Body of pancreas (tissue), 4 donors: ENCODE measurements around the gene APOH.

Source experiments
- POLR2A ChIP-seq, 3 donors: fragments of 450-650 bp; IDR thresholded peaks; one replicate each; pipeline ENCODE4 v1.6.1; 2016; ENCODE audit warnings: antibody characterized with exemption in 3 of 3, mild to moderate bottlenecking in 2 of 3
- TF ChIP-seq, protein P1 (sequence below), 7 experiments: fragments of 450-650 bp in 4 of 7; fragments of 200-600 bp in 3 of 7; sonication (generic) in 3 of 7; IDR thresholded peaks; one replicate each; pipeline ENCODE4 v1.5.1; 2016 to 2019; ENCODE audit warnings: antibody characterized with exemption in 7 of 7

DNA sequence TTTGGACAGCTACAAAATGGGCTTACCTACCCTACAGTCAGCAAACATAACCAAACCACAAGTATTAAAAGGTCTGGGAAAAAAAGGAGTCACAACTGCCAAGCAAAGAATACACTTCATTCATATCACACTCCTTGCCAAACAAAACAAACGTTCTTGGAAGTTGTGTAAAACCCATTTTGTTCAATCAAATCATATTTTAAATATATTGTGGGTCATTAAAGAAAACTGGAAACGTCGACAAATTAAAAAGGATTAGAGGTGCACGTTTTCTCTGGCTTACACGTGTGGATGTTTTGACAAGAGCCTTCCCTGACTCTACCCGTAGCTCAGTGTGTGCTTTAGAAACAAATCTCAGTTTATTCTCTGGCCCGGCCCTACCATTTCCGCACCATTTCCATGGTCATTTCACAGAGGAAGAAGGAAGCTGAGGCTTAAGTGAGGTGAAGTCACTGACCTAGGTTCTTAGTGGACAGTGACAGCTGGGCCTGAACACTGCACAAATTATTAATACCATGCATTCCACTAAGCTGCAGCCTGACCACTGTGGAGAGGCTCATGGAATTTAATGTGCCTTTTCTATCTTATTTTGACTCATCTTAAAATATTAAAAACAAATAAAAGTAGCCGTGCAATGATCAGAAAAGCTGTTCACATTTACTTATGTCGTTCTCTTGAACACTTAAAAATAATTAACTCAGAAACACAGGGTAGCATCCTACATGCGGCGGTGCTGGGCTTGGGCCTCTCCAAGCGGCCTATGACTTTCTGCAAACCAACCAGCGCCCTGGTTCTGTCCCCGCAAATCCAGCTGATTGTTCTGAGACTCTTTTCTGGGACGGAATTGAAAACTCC, 38.2 kb downstream of the APOH start:
- TF ChIP-seq, protein P1, sequence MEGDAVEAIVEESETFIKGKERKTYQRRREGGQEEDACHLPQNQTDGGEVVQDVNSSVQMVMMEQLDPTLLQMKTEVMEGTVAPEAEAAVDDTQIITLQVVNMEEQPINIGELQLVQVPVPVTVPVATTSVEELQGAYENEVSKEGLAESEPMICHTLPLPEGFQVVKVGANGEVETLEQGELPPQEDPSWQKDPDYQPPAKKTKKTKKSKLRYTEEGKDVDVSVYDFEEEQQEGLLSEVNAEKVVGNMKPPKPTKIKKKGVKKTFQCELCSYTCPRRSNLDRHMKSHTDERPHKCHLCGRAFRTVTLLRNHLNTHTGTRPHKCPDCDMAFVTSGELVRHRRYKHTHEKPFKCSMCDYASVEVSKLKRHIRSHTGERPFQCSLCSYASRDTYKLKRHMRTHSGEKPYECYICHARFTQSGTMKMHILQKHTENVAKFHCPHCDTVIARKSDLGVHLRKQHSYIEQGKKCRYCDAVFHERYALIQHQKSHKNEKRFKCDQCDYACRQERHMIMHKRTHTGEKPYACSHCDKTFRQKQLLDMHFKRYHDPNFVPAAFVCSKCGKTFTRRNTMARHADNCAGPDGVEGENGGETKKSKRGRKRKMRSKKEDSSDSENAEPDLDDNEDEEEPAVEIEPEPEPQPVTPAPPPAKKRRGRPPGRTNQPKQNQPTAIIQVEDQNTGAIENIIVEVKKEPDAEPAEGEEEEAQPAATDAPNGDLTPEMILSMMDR (IDR thresholded peaks at IDR 0.05), result no peak
- no peak for TF ChIP-seq POLR2A (IDR thresholded peaks at IDR 0.05)
